HG03342 (cell line): Measurements from ENCODE around the gene AARSD1.
A peak's percentile ranks its signal among the peaks of the same experiment; 100 is the strongest.
"Not testable (repeated sequence)": the region's sequence is repeated elsewhere in the genome, so short reads cannot be mapped to it uniquely, and the experiment has no call there.

ENCODE experiments used
- ATAC-seq: cut with Tn5 transposase; IDR thresholded peaks from one replicate; pipeline ENCODE4 v1.9.1; 2021; ENCODE audit warnings: mild to moderate bottlenecking, moderate library complexity; ENCODE audit not compliant: unreplicated experiment

AARSD1 gene

GRCh38 chr17:42982266-42982665 is 18.0 kb upstream of the AARSD1 start:
- no peak for ATAC-seq

DNA sequence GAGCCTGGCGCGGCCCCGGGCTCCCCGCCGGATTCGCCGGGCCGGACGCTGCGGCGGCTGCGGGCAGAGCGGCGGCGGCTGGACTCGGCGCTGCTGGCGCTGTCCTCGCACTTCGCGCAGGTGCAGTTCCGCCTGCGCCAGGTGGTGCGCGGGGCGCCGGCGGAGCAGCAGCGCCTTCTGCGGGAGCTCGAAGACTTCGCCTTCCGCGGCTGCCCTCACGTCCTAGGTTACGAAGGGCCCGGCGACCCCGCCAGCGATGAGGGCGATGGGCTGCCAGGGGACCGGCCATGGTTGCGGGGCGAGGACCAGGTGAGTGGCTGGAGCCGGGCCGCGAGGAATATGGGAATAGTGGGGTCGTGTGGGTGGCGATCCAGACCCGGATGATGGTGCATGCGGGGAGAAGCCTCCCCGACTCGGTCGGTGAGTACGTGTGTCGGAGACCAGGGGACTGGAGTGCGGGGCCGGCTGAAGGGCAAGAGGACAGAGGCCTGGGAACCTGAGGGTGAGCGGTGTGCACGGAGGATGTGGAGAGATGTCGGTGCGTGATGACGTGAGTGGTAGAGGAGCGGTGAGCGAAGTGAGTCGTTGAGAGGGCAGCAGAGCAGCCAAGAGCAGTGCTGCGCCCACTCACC is 16.6 kb upstream of the AARSD1 start:
- peak; percentile 33 for ATAC-seq

DNA sequence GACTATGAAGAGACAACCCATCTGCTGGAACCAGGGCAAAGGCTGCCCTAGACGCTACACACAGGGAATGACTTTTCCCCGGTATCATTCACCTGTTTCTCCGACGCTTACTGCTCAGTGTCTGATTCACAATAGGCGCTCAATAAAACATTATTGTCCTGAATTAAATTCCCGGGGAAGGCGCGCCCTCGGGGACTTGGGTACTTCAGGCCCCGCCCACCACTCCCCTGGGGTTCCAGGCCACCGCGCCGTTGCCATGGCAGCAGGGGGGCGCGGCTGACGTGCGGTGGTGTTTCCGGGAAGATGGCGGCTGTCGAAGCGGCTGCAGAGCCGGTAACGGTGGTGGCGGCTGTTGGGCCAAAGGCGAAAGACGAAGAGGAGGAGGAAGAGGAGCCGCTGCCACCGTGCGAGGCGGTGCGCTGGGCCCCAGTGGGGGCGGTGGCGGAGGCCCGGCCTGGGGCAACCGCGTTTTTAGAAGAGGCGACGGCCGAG is 16.1 kb upstream of the AARSD1 start, which contains the start of gene RUNDC1:
TSS of gene RUNDC1 (plus strand) at position 292 of the 492 bp plus-strand sequence. CDS start at position 304, 12 bp downstream.
- peak; percentile 64 for ATAC-seq

- peak; percentile 36 for ATAC-seq
These were observed 15.4 kb upstream of the AARSD1 start, which contains the start of gene PTGES3L for GRCh38 chr17:42979511-42980273. PTGES3L (minus strand) TSS chr17:42980080; CDS start chr17:42980053, 27 bp downstream.

DNA sequence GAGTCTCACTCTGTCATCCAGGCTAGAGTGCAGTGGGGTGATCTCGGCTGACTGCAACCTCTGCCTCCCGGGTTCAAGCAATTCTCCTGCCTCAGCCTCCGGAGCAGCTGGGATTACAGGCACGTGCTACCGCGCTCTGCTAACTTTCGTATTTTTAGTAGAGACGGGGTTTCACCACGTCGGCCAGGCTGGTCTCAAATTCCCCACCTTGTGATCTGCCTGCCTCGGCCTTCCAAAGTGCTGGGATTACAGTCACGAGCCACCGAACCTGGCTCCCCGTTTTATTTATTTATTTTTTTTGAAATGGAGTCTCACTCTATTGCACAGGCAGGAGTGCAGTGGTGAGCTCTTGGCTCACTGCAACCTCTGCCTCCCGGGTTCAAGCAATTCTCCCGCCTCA is 11.4 kb upstream of the AARSD1 start:
- ATAC-seq = not testable (repeated sequence)

GRCh38 chr17:42975265-42975664 is 11.0 kb upstream of the AARSD1 start:
- no peak for ATAC-seq

- ATAC-seq = not testable (repeated sequence)
These were observed 9.1 kb upstream of the AARSD1 start for GRCh38 chr17:42973323-42973722.

DNA sequence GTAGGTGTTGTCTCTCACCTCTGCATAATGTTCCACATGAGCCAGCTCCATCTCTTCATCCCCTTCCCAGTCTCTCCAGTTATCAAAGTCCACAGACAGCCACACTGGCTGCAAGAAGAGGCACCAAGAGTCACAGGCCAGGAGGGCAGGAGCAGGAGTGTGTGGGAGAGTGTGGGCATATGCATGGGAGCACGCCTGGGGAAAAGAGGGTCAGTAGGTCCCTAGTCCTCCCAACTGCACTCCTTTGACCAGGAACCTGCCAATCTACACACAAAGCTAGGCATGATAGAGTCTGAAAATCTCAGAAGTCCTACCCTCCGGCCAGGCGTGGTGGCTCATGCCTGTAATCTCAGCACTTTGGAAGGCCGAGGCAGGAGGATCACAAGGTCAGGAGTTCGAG is 7.3 kb upstream of the AARSD1 start:
- no peak for ATAC-seq

DNA sequence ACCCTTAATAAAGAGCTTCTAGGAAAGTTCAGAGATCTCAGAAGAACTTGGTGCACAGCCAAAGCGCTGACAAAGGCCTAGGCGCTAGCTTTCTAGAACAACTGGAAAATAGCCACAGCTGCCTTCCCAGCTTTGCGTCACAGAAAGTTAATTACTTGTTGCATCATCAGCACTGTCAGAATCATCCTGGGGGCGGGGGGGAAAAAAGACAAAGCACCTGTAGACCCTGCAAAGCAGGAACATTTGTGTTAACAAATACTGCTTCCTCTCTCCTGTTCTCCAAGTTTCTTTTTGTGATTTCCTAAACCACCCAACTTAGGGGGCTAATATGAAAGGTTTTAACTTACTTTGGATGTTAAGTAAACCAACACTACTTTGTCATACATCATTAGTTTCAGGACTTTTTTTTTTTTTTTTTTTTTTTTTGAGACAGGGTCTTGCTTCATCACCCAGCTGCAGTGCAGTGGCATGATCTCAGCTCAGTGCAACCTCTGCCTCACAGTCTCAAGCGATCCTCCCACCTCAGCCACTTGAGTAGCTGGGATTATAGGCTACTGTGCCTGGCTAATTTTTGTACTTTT is 4.8 kb upstream of the AARSD1 start:
- no peak for ATAC-seq

- ATAC-seq = no peak
These were observed 3.7 kb upstream of the AARSD1 start for GRCh38 chr17:42967925-42968324.

DNA sequence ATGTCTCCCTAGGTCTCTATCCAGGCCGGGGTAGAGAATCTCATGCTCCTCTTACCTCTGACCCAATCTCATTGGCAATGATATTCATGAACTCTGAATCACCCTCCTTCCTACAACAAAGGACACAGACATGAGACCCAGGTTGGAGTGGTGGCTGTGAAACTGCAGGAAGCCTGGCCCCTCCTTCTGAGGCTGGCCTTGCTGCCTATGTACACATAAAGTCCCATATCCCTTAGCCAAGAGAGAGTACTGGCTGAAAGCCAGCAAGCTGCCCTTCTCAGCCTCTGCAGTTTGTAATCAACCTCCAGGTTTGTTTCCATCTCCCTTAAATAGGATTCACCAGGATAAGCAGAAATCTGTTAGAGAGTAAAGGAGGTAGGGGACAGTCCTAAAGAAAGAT is 10.6 kb downstream of the AARSD1 start:
- ATAC-seq = no peak

DNA sequence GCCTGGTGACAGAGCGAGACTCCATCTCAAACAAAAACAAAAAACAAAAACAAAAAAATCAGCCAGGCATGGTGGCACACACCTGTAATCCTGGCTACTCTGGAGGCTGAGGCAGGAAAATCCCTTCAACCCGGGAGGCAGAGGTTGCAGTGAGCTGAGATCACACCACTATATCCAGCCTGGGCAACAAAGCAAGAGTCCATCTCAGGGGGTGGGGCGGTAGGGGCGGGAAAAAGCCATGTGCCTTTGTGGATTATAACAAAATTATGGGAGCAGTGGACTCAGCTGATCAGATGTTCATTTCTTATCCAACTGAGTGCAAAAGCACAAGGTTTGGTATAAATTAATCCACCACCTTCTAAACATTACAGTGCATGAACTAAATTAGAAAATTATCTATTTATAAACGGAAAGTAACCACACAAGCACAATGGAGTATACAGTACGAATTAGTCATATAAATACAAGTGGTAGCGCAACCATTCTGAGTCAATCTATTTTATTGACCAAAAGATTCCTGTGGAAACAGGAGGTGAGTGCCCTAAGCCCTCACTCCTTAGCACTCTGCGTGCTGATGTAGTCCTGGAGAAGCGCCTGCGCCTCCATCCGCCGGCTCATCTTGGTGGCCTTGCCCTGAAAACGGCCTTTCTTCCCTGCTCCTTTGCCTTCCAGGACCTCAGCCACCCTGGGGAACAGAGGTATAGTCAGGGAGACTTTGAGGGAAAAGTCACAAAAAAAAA is 14.0 kb downstream of the AARSD1 start:
- ATAC-seq = no peak

DNA sequence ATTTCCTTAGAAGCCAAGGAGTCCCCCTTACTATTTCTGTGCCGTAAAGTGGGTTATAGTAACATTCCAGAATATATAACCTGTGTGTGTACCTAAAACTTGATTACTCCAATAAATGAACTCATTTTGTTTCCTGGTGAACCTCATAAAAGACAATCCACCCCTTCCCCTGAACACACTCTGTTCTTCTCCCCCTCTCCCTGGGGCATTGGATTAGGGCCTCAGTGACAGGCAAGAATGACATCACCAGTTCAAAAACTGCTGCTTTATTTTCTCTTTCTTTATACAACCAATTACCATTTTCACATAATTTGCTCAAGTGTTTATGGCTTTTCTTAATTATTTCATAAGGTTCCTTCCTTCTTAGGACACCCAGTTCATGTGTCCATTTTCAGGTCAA is 17.4 kb downstream of the AARSD1 start:
- no peak for ATAC-seq

- ATAC-seq = no peak
These were observed 20.0 kb downstream of the AARSD1 start for GRCh38 chr17:42944211-42944610.

- ATAC-seq = no peak
These were observed 26.3 kb downstream of the AARSD1 start for GRCh38 chr17:42937712-42938596.

GRCh38 chr17:42929497-42929844 is 34.8 kb downstream of the AARSD1 start:
- no peak for ATAC-seq

GRCh38 chr17:42928714-42929496 is 35.3 kb downstream of the AARSD1 start:
- no peak for ATAC-seq

DNA sequence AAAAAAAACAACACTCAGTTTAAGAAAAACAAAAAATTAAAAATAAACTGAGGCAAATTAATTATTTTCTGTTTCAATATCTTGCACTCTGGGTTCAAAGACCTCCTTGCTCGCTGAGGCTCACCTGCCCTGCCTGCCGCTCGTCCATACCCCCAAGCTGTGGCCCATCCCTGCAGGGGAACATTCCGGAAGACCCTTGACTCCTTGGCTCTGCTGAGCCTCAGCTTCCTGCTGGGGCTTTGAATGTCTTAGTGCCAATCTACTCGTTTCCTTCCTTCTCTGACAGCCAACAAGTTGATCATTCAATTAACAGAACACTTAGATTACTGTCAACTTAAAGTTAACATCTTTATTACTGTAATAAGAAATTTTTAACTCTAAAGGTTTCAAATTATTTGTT is 39.4 kb downstream of the AARSD1 start:
- ATAC-seq = no peak

DNA sequence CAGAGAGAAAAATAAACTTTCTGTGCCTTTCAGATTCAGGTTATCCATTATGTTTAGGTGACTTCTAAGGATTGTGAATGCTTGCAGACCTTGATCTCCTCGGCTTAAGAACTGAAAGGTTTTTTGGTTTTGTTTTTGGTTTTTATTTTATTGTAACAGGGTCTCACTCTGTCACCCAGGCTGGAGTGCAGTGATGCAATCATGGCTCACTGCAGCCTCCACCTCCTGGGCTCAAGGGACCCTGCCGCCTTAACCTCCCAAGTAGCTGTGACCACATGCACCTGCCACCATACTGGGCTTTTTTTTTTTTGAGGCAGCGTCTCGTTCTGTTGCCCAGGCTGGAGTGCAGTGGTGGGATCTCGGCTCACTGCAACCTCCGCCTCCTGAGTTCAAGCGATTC is 40.8 kb downstream of the AARSD1 start:
- ATAC-seq = not testable (repeated sequence)
